ENCODE measurements around the gene PCNX2.

The PCNX2 gene

GRCh38 chr1:233268389-233269022, 27.0 kb downstream of the PCNX2 start:
- no peak for DNase-seq (ENCODE audit: low read depth, low spot score)
- in situ Hi-C loops (cut with HindIII; ENCODE audit: low sequenced_read_pairs) = no loop called here
- H3K4me3 ChIP-seq (ENCODE audit: low read depth, low read length) = no peak overlapping the region
- TF ChIP-seq, protein P1, sequence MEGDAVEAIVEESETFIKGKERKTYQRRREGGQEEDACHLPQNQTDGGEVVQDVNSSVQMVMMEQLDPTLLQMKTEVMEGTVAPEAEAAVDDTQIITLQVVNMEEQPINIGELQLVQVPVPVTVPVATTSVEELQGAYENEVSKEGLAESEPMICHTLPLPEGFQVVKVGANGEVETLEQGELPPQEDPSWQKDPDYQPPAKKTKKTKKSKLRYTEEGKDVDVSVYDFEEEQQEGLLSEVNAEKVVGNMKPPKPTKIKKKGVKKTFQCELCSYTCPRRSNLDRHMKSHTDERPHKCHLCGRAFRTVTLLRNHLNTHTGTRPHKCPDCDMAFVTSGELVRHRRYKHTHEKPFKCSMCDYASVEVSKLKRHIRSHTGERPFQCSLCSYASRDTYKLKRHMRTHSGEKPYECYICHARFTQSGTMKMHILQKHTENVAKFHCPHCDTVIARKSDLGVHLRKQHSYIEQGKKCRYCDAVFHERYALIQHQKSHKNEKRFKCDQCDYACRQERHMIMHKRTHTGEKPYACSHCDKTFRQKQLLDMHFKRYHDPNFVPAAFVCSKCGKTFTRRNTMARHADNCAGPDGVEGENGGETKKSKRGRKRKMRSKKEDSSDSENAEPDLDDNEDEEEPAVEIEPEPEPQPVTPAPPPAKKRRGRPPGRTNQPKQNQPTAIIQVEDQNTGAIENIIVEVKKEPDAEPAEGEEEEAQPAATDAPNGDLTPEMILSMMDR (IDR thresholded peaks at IDR 0.05; ENCODE audit: low read depth, low read length) = no peak

DNA sequence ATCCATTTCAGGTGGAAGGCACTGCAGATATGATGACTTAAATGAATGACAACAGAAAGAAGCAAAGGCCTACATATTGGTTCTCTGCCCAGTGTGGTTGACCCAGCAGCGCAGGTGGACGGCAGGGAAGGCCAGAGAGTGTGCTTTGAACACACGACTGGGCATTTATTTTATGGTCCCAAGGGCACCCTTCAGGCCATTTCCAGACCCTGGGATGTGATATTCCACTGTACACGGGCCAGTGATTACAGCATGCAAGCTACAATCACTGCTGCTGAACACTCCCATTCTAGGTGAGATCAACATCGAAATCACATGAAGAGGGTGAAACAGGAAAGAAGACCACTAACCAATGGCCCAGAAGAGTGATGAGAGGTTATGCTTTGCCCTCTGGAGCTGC, 33.8 kb downstream of the PCNX2 start:
- in situ Hi-C loops (cut with HindIII; ENCODE audit: low sequenced_read_pairs) = no loop called here

DNA sequence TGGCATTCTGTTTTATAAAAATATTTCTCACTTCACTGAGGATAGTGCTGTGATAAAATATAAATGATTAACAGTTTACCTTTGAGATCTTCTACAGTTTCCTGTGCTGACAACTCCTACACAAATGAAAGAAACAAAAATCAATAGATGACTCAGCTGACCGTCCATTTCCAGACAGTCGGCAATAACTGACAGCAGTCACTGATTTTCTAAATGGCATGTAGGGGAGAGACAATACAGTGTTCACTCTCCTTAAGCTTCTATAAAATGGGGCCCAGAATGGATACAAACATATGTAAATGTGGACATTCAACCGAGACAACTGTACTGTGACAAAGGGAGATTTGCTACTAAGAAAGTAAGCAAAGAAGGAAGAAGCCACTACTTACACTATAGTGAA, 34.3 kb downstream of the PCNX2 start:
- in situ Hi-C loops (cut with HindIII; ENCODE audit: low sequenced_read_pairs) = no loop called here
- no peak overlapping the region for H3K4me3 ChIP-seq (ENCODE audit: low read depth, low read length)
- TF ChIP-seq, protein P1 (IDR thresholded peaks at IDR 0.05; ENCODE audit: low read depth, low read length) = no peak
- no peak for DNase-seq (ENCODE audit: low read depth, low spot score)

More for the DNA sequence above, 33.8 kb downstream of the PCNX2 start:
- TF ChIP-seq, protein P1 (IDR thresholded peaks at IDR 0.05; ENCODE audit: low read depth, low read length) = no peak
- H3K4me3 ChIP-seq (ENCODE audit: low read depth, low read length) = no peak overlapping the region
- no peak for DNase-seq (ENCODE audit: low read depth, low spot score)

DNA sequence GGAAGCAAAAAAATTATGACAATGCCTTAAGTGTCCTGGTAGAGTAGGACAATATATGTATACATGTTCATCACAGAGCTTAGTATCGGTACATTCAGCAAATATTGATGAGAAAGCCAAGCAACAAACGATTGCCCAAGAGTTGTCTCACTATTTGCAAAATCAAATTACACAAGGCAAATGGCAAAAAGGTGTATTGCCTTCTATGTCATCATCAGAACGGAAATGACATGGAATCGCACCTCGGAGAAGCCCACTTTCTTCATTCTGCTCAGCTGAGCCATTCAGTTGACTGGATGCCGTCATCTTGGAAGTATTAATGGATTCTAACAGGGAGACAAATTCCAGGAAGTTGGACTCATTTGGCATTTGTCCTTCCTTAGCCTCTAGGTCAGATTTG, 37.7 kb downstream of the PCNX2 start:
- in situ Hi-C loops (cut with HindIII; ENCODE audit: low sequenced_read_pairs) = no loop called here
- TF ChIP-seq, protein P1 (IDR thresholded peaks at IDR 0.05; ENCODE audit: low read depth, low read length) = no peak
- DNase-seq (ENCODE audit: low read depth, low spot score) = no peak

DNA sequence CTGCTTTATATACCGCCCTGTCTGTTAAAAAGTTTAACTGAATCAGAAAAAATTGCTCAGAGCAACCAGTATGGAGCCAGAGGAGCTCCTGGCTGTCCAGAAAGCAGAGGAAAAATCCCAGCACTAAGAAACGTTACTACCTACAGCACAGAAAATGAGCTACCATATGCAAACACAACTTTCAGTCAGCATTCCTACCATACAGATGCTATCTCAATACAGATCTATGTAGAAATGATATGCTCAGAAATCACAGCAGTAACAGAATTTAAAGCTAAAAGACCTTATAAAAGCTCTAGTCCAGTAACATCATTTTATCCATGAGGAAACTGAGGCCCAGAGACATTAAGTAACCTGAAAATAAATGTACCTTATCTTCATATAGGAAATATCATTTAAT, 38.7 kb downstream of the PCNX2 start:
- DNase-seq (ENCODE audit: low read depth, low spot score) = no peak
- no peak overlapping the region for H3K4me3 ChIP-seq (ENCODE audit: low read depth, low read length)
- in situ Hi-C loops (cut with HindIII; ENCODE audit: low sequenced_read_pairs) = no loop called here
- TF ChIP-seq, protein P1 (IDR thresholded peaks at IDR 0.05; ENCODE audit: low read depth, low read length) = no peak

More for the DNA sequence above, 37.7 kb downstream of the PCNX2 start:
- no peak overlapping the region for H3K4me3 ChIP-seq (ENCODE audit: low read depth, low read length)

DNA sequence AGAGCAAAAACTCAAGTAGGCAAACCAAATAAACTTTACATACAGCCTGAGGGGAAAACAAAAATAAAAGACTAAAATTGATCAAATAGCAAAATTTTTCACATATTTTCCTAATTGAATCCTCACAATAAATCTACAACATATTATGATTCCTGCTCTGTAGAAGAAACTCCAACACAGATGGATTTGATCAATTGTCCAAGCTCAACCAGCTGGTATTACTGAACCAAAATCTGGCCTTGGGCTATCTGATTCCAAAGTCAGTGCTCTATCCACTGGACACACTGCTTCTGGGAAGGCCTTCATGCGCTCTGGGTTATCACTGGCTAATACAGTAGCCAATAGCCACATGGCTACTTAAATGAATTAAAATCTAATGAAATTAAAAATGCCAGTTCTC, 39.3 kb downstream of the PCNX2 start:
- in situ Hi-C loops (cut with HindIII; ENCODE audit: low sequenced_read_pairs) = no loop called here
- DNase-seq (ENCODE audit: low read depth, low spot score) = no peak
- TF ChIP-seq, protein P1 (IDR thresholded peaks at IDR 0.05; ENCODE audit: low read depth, low read length) = no peak

More for the DNA sequence above, 39.3 kb downstream of the PCNX2 start:
- no peak overlapping the region for H3K4me3 ChIP-seq (ENCODE audit: low read depth, low read length)
